HL-60 (cell line): ENCODE data around the gene DOCK2.

Experiments
- GABPA ChIP-seq: IDR thresholded peaks from 2 replicates; pipeline ENCODE4 v1.6.1; 2012; ENCODE audit warnings: low read depth
- POLR2AphosphoS5 ChIP-seq: IDR thresholded peaks from 2 replicates; pipeline ENCODE4 v1.6.1; 2012; ENCODE audit warnings: low read depth

DNA sequence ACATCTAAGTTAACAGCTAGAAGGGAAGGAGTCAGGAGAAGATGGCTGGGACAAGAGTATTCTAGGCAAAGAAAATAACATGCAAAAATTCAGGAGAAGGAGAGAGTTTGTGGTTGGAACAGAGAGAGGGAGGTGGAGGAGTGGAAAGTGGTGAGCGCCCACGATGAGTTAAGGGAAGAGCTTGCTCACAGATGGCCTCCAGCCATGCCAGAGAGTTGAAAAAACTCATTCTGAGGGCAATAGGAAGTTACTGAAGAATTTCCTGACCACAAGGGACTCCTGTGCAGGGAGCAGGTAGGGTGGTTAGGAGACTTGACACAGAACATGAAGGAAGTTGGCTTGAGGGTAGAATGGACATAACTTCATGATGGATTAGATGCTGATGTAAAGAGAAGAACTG is 159.7 kb downstream of the DOCK2 start:
- TF ChIP-seq POLR2AphosphoS5: no peak
- TF ChIP-seq GABPA: no peak
